ENCODE results near the gene SPAG16.

The SPAG16 gene

GRCh38 chr2:214103276-214104001, 819.2 kb downstream of the SPAG16 start:
- no peak for DNase-seq

GRCh38 chr2:214104219-214104618, 820.0 kb downstream of the SPAG16 start:
- no peak for DNase-seq

GRCh38 chr2:214104967-214105366, 820.7 kb downstream of the SPAG16 start:
- no peak for DNase-seq

GRCh38 chr2:214107726-214108125, 823.5 kb downstream of the SPAG16 start:
- DNase-seq, result no peak

GRCh38 chr2:214108598-214108997, 824.3 kb downstream of the SPAG16 start:
- no peak for DNase-seq

- DNase-seq, result no peak
Observed at GRCh38 chr2:214117054-214117453, 832.8 kb downstream of the SPAG16 start.

GRCh38 chr2:214126135-214126534, 841.9 kb downstream of the SPAG16 start:
- DNase-seq, result no peak

- no peak for DNase-seq
Observed at GRCh38 chr2:214127170-214127569, 842.9 kb downstream of the SPAG16 start.

- no peak for DNase-seq
Observed at GRCh38 chr2:214127571-214127970, 843.3 kb downstream of the SPAG16 start.

GRCh38 chr2:214128040-214128439, 843.8 kb downstream of the SPAG16 start:
- DNase-seq, result no peak

- DNase-seq, result no peak
Observed at GRCh38 chr2:214130114-214130513, 845.9 kb downstream of the SPAG16 start.

- no peak for DNase-seq
Observed at GRCh38 chr2:214135966-214136365, 851.7 kb downstream of the SPAG16 start.

GRCh38 chr2:214138779-214139178, 854.5 kb downstream of the SPAG16 start:
- DNase-seq, result no peak

GRCh38 chr2:214139630-214140284, 855.5 kb downstream of the SPAG16 start:
- DNase-seq, result no peak

GRCh38 chr2:214156971-214157370, 872.7 kb downstream of the SPAG16 start:
- no peak for DNase-seq

GRCh38 chr2:214158851-214159250, 874.6 kb downstream of the SPAG16 start:
- no peak for DNase-seq

- DNase-seq, result no peak
Observed at GRCh38 chr2:214169281-214169680, 885.0 kb downstream of the SPAG16 start.

GRCh38 chr2:214169736-214170135, 885.5 kb downstream of the SPAG16 start:
- DNase-seq, result no peak

- no peak for DNase-seq
Observed at GRCh38 chr2:214174563-214174962, 890.3 kb downstream of the SPAG16 start.

GRCh38 chr2:214180071-214180470, 895.8 kb downstream of the SPAG16 start:
- DNase-seq, result no peak

GRCh38 chr2:214180686-214181085, 896.4 kb downstream of the SPAG16 start:
- DNase-seq, result no peak

GRCh38 chr2:214184461-214184860, 900.2 kb downstream of the SPAG16 start:
- no peak for DNase-seq

GRCh38 chr2:214185546-214185945, 901.3 kb downstream of the SPAG16 start:
- no peak for DNase-seq

GRCh38 chr2:214192711-214193110, 908.4 kb downstream of the SPAG16 start:
- no peak for DNase-seq

GRCh38 chr2:214193943-214194342, 909.7 kb downstream of the SPAG16 start:
- no peak for DNase-seq

Measured in AML-193 (cell line).